ENCODE data around the gene NKPD1. TPM values are rescaled to one million over a fixed set of nuclear protein-coding genes. Genes with fewer than 3 reads are reported as not detected.
"Not testable (repeated sequence)": the region's sequence is repeated elsewhere in the genome, so short reads cannot be mapped to it uniquely, and the experiment has no call there.

The NKPD1 gene
- total RNA-seq, 3 donors from 2014 or later (not counting 1 experiment from before 2014, with no cell fraction given): 0.55 to 1.00 (median 0.66) TPM

DNA sequence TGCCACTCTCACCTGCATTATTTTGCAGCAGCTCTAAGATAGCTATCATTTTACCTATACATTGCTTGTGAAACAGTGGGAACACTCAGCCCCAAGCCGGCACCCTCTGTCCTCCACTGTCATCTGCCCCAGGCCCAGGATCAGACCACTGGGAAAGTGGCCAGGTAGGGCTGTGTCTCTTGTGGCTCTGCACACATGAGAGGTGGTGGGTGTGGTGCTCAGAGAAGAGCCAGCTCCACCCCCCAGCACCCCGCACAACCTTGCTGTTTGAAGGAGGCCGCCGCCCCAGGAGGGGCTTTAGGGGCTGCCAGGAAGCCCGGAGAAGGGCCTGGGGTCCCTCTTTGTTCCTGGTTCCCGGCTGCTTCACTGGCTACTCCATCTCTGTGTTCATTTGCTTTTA is 41.2 kb downstream of the NKPD1 start:
- intact Hi-C loops (cut with micrococcal nuclease): no loop called here
- H3K27me3 ChIP-seq (ENCODE audit: control insufficient read depth, insufficient read depth, low read length): no peaks in the 10 kb centered on the region
- H3K4me1 ChIP-seq (ENCODE audit: control insufficient read depth, insufficient read depth, low read length): peaks cover 54% of the 10 kb centered on the region
- Mint-ChIP-seq H3K4me1 (peaks cover 36 to 54% of the 10 kb centered on the region in 2 donors), H3K27ac (no peak overlapping the region), H3K4me3 (no peak overlapping the region), H3K27me3 (ENCODE audit: low read depth in 2 of 2) (no peaks in the 10 kb centered on the region), H3K36me3 (no peaks in the 10 kb centered on the region), H3K9me3 (no peaks in the 10 kb centered on the region)
- H3K4me3 ChIP-seq (ENCODE audit: low read length): no peak overlapping the region
- H3K36me3 ChIP-seq (ENCODE audit: control insufficient read depth, insufficient read depth, low read length): no peaks in the 10 kb centered on the region
- no peaks in the 10 kb centered on the region for H3K9me3 ChIP-seq (ENCODE audit: control insufficient read depth, insufficient read depth, low read length)
- H3K27ac ChIP-seq (ENCODE audit: low read length): no peak overlapping the region
- ATAC-seq (no peak), DNase-seq (no peak)
- 77% methylated on average over 5 of the region's 6 CpGs for WGBS (ENCODE audit: insufficient coverage)
- TF ChIP-seq CTCF (IDR thresholded peaks at IDR 0.05): no peak

GRCh38 chr19:45118591-45119355 is 42.0 kb downstream of the NKPD1 start:
- ATAC-seq: peak; percentile 24 to 49 (median 37)
- H3K27me3 ChIP-seq (ENCODE audit: control insufficient read depth, insufficient read depth, low read length); H3K36me3 Mint-ChIP-seq; H3K36me3 ChIP-seq (ENCODE audit: control insufficient read depth, insufficient read depth, low read length); H3K9me3 ChIP-seq (ENCODE audit: control insufficient read depth, insufficient read depth, low read length); intact Hi-C loops (cut with micrococcal nuclease); H3K4me3 ChIP-seq (ENCODE audit: low read length); H3K27me3 Mint-ChIP-seq (ENCODE audit: low read depth in 2 of 2); H3K9me3 Mint-ChIP-seq; DNase-seq: not testable (repeated sequence)
- H3K4me1 ChIP-seq (ENCODE audit: control insufficient read depth, insufficient read depth, low read length): peaks cover 54% of the 10 kb centered on the region
- H3K4me3 Mint-ChIP-seq: peak overlapping the region; percentile 60
- peaks cover 36 to 54% of the 10 kb centered on the region in 2 donors for H3K4me1 Mint-ChIP-seq
- H3K27ac Mint-ChIP-seq: peak overlapping the region; percentile 82 to 90
- peak overlapping the region; percentile 48 for H3K27ac ChIP-seq (ENCODE audit: low read length)
- WGBS (ENCODE audit: insufficient coverage): 18% methylated on average over 18 of the region's 18 CpGs

DNA sequence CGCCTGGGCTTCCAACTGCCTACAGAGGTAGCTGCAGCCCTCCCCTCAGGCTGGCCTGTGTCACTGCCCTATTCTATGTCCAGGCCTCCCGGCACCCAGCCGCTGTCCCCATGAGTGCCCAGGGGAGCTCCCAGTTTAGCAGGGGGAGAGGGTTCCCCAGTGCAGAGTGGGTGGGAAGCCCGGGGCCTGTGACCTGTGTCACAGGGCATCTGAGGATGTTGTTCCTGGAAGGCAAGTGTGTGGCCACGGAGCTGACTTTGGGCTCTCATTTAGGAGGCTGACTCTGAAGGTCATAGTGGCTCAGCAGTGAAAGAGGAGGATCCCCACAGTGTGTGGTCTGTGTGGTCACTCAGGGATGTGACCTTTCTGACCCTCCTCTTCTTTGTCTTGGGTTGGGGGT is 42.7 kb downstream of the NKPD1 start:
- H3K36me3 ChIP-seq (ENCODE audit: control insufficient read depth, insufficient read depth, low read length): no peaks in the 10 kb centered on the region
- Mint-ChIP-seq H3K36me3 (no peaks in the 10 kb centered on the region), H3K4me1 (peaks cover 36 to 54% of the 10 kb centered on the region in 2 donors), H3K4me3 (peak overlapping the region; percentile 53), H3K9me3 (no peaks in the 10 kb centered on the region), H3K27ac (peak overlapping the region; percentile 82 to 90), H3K27me3 (ENCODE audit: low read depth in 2 of 2) (no peaks in the 10 kb centered on the region)
- H3K4me1 ChIP-seq (ENCODE audit: control insufficient read depth, insufficient read depth, low read length): peaks cover 54% of the 10 kb centered on the region
- no peaks in the 10 kb centered on the region for H3K9me3 ChIP-seq (ENCODE audit: control insufficient read depth, insufficient read depth, low read length)
- peak overlapping the region; percentile 48 for H3K27ac ChIP-seq (ENCODE audit: low read length)
- no peaks in the 10 kb centered on the region for H3K27me3 ChIP-seq (ENCODE audit: control insufficient read depth, insufficient read depth, low read length)
- intact Hi-C loops (cut with micrococcal nuclease): no loop called here
- no peak for TF ChIP-seq CTCF (IDR thresholded peaks at IDR 0.05)
- 68% methylated on average over 5 of the region's 5 CpGs for WGBS (ENCODE audit: insufficient coverage)
- H3K4me3 ChIP-seq (ENCODE audit: low read length): no peak overlapping the region
- DNase-seq (no peak), ATAC-seq (no peak)

DNA sequence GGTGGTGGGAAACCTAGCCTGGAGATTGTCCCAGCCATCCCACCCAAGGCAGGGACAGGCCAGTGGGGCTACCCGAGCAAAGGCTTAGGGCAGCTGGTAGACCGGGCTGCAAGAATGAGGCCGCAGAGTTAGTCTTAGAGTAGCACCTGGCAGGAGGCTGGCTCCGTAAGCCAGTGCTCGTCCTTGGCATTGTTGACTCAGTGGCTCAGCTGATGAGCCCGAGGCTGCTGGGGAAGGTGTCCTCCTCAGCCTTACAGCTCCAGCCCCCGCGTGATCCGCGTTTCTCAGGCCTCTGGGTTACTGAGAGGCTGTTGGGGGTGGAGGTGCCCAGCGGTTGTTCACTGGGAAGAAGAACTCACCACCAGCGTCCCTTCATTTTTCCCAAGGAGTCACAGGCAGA is 43.1 kb downstream of the NKPD1 start:
- no peaks in the 10 kb centered on the region for H3K9me3 Mint-ChIP-seq
- no peaks in the 10 kb centered on the region for H3K27me3 ChIP-seq (ENCODE audit: control insufficient read depth, insufficient read depth, low read length)
- no peaks in the 10 kb centered on the region for H3K27me3 Mint-ChIP-seq (ENCODE audit: low read depth in 2 of 2)
- H3K27ac ChIP-seq (ENCODE audit: low read length): no peak overlapping the region
- WGBS (ENCODE audit: insufficient coverage): 81% methylated on average over 11 of the region's 12 CpGs
- no peaks in the 10 kb centered on the region for H3K36me3 ChIP-seq (ENCODE audit: control insufficient read depth, insufficient read depth, low read length)
- peaks cover 54% of the 10 kb centered on the region for H3K4me1 ChIP-seq (ENCODE audit: control insufficient read depth, insufficient read depth, low read length)
- peak overlapping the region; percentile 82 to 90 for H3K27ac Mint-ChIP-seq
- intact Hi-C loops (cut with micrococcal nuclease): no loop called here
- DNase-seq (no peak), ATAC-seq (no peak)
- TF ChIP-seq CTCF (IDR thresholded peaks at IDR 0.05): no peak
- peaks cover 36 to 52% of the 10 kb centered on the region in 2 donors for H3K4me1 Mint-ChIP-seq
- H3K36me3 Mint-ChIP-seq: no peaks in the 10 kb centered on the region
- no peak overlapping the region for H3K4me3 ChIP-seq (ENCODE audit: low read length)
- no peaks in the 10 kb centered on the region for H3K9me3 ChIP-seq (ENCODE audit: control insufficient read depth, insufficient read depth, low read length)
- peak overlapping the region; percentile 53 for H3K4me3 Mint-ChIP-seq
